Kidney (tissue), 14 donors: ENCODE results near the gene PDGFRA. TPM values are rescaled to one million over a fixed set of nuclear protein-coding genes. Genes with fewer than 3 reads are reported as not detected.

Experiments used
- DNase-seq, 5 donors: peaks; one replicate each; pipeline ENCODE4 v3.0.0-alpha.2; 2013 to 2020
- FAIRE-seq: peaks from 2 replicates; lab custom pipeline; 2012; peaks lifted over from hg19 to GRCh38; lab: Jason Lieb, UNC
- H3K27ac ChIP-seq, 2 donors: one replicate each; pipeline ENCODE4 v1.7.0; 2013; ENCODE audit warnings: low read depth in 2 of 2, low read length in 2 of 2, inconsistent platforms in 1 of 2
- H3K27me3 ChIP-seq: one replicate; pipeline ENCODE4 v1.7.1; 2013; ENCODE audit warnings: low read length, inconsistent platforms; ENCODE audit not compliant: control insufficient read depth, insufficient read depth
- H3K36me3 ChIP-seq, 3 donors: one replicate each; pipeline versions ENCODE4 v1.7.0 to v1.7.1; 2013; ENCODE audit warnings: low read length in 3 of 3, control low read depth in 1 of 3, inconsistent platforms in 1 of 3; ENCODE audit not compliant: insufficient read depth in 3 of 3, control insufficient read depth in 2 of 3
- H3K4me1 ChIP-seq, 3 donors: one replicate each; pipeline versions ENCODE4 v1.7.0 to v1.7.1; 2013; ENCODE audit warnings: low read length in 3 of 3, inconsistent platforms in 1 of 3, low read depth in 1 of 3; ENCODE audit not compliant: control insufficient read depth in 2 of 3, insufficient read depth in 2 of 3
- H3K4me3 ChIP-seq, 3 donors: one replicate each; pipeline versions ENCODE4 v1.7.0 to v1.8.1; 2013; ENCODE audit warnings: low read length in 3 of 3, control low read depth in 1 of 3, inconsistent platforms in 1 of 3
- H3K9ac ChIP-seq, 3 donors: one replicate each; pipeline versions ENCODE4 v1.7.0 to v1.7.1; 2013; ENCODE audit warnings: low read length in 3 of 3, control low read depth in 1 of 3, inconsistent platforms in 1 of 3
- H3K9me3 ChIP-seq, 3 donors: one replicate each; pipeline versions ENCODE4 v1.7.0 to v1.7.1; 2013; ENCODE audit warnings: low read length in 3 of 3, control low read depth in 1 of 3, inconsistent platforms in 1 of 3; ENCODE audit not compliant: control insufficient read depth in 2 of 3, insufficient read depth in 1 of 3
- intact Hi-C: fragments of 100-400 bp; cut with DNase I; formaldehyde crosslinking; loops from one replicate; pipeline ENCODE4 v1.11.1; 2022
- polyA plus RNA-seq: library from polyadenylated mRNA; stranded (reverse); fragments of 350-450 nt; fragmentation: Illumina TruSeq; extraction: RNeasy Lipid Tissue Mini Kit (QIAGEN cat#74804); gene quantifications from one replicate; pipeline ENCODE4 v1.2.3, GENCODE V29; 2014; ENCODE audit warnings: low read depth, low replicate concordance; ENCODE audit not compliant: insufficient read depth
- total RNA-seq: library from RNA; stranded (reverse); fragmentation: NEBNext Ultra II Directional; extraction: Animal tissue kit (Norgen Biotek cat#: 25700); gene quantifications from one replicate; pipeline ENCODE4 v1.2.1, GENCODE V29; 2021
- TF ChIP-seq, protein P1 (sequence below): IDR thresholded peaks from 3 replicates; pipeline ENCODE4 v1.5.1; 2012; ENCODE audit warnings: mild to moderate bottlenecking, moderate library complexity, borderline replicate concordance; ENCODE audit not compliant: insufficient read depth; ENCODE audit errors: extremely low read depth
- donor health status: control.
- donor health status: control.
- donor health status: control.
- donor health status: control.
- donor health status: control.
- donor health status: DM: yes; HTN: yes; CAD: no.
- donor health status: Normal renal cell carcinoma (clear cell type).

The PDGFRA gene
- total and polyA plus RNA-seq, 2 donors from 2014 or later = 12.3 to 71.0 TPM

DNA sequence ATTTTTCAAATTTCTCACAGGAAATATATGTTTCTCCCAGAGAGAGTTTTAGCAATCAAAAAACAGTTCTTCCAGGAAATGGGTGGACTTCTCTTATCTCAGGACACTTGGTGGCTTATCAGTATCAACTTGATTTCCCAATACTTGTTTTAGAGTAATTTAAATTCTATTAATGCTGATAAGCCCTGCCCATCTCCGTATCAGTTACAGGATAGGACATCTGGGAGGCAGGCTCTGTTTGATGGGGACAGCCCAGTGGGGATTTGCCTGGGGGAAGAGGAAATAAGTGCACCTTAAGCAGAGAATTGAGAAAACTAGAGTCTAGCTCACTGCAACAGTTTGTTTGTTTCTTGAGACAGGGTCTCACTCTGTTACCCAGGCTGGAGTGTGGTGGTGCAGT lies 43.2 kb upstream of the PDGFRA start:
- FAIRE-seq (no peak), DNase-seq (no peak)
- TF ChIP-seq, protein P1, sequence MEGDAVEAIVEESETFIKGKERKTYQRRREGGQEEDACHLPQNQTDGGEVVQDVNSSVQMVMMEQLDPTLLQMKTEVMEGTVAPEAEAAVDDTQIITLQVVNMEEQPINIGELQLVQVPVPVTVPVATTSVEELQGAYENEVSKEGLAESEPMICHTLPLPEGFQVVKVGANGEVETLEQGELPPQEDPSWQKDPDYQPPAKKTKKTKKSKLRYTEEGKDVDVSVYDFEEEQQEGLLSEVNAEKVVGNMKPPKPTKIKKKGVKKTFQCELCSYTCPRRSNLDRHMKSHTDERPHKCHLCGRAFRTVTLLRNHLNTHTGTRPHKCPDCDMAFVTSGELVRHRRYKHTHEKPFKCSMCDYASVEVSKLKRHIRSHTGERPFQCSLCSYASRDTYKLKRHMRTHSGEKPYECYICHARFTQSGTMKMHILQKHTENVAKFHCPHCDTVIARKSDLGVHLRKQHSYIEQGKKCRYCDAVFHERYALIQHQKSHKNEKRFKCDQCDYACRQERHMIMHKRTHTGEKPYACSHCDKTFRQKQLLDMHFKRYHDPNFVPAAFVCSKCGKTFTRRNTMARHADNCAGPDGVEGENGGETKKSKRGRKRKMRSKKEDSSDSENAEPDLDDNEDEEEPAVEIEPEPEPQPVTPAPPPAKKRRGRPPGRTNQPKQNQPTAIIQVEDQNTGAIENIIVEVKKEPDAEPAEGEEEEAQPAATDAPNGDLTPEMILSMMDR = no peak
- Histone ChIP-seq H3K4me3 (no peak overlapping the region), H3K4me1 (no peaks in the 10 kb centered on the region), H3K9me3 (no peaks in the 10 kb centered on the region), H3K9ac (no peak overlapping the region), H3K27ac (no peak overlapping the region), H3K27me3 (no peaks in the 10 kb centered on the region), H3K36me3 (no peaks in the 10 kb centered on the region)
- intact Hi-C loops = no loop called here

DNA sequence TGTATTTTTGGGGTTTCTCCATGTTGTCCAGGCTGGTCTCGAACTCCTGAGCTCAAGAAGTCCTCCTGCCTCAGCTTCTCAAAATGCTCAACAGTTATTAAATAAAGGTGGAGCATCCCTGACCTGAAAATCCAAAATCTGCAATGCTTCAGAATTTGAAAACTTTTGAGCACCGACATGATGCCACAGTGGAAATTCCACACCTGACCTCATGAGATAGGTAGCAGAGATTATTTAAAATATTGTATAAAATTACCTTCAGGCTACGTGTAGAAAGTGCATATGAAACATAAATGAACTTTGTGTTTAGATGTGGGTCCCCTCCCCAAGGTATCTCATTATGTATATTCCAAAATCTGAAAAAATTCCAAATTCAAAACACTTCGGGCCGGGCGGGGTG lies 42.7 kb upstream of the PDGFRA start:
- Histone ChIP-seq H3K4me1 (no peaks in the 10 kb centered on the region), H3K27ac (no peak overlapping the region), H3K27me3 (no peaks in the 10 kb centered on the region), H3K36me3 (no peaks in the 10 kb centered on the region), H3K4me3 (no peak overlapping the region), H3K9me3 (no peaks in the 10 kb centered on the region), H3K9ac (no peak overlapping the region)
- intact Hi-C loops = no loop called here
- TF ChIP-seq, protein P1 = no peak
- FAIRE-seq (no peak), DNase-seq (no peak)

DNA sequence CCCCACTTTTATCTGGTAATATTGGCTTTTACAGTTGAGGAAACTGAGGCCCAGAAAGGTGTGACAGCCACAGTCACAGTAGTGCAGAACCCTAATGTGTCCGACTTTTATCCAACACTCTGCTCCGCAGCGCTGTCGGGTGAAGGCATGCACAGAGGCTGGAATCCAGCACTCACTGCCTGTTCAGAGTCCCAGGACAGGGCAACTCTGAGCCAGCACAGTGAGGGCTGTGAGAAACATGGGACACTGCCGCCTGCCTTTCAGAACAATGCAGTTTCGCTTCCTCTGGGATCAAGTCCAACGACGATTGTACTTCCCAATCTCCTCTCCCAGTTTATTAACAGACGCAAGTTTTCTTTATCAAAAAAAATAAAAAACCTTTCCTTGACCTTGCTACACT lies 41.9 kb upstream of the PDGFRA start:
- Histone ChIP-seq H3K27ac (no peak overlapping the region), H3K27me3 (no peaks in the 10 kb centered on the region), H3K36me3 (no peaks in the 10 kb centered on the region), H3K9me3 (no peaks in the 10 kb centered on the region), H3K4me3 (no peak overlapping the region), H3K9ac (no peak overlapping the region), H3K4me1 (no peaks in the 10 kb centered on the region)
- DNase-seq (no peak), FAIRE-seq (no peak)
- TF ChIP-seq, protein P1 = no peak
- intact Hi-C loops = no loop called here

DNA sequence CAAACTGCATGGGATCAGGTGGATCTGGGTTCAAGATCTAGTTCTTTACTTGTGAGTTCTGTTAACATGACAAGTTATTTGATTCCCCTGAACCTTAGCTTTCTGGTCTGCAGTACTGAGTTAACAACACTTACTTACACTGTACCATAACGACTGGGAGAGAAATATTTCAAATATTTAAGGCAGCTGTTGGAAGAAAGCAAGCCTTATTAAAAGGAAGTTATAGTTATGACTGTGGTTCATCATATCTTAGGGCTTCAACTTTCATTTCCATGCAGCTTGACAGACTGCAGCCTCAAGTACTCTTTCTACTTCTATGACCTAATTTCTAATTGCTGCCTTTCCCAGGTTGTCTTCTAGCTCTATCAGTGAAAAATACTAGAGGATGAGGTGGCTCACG lies 40.0 kb upstream of the PDGFRA start:
- Histone ChIP-seq H3K36me3 (no peaks in the 10 kb centered on the region), H3K27ac (no peak overlapping the region), H3K4me1 (no peaks in the 10 kb centered on the region), H3K4me3 (no peak overlapping the region), H3K9ac (no peak overlapping the region), H3K27me3 (no peaks in the 10 kb centered on the region), H3K9me3 (no peaks in the 10 kb centered on the region)
- TF ChIP-seq, protein P1 = no peak
- intact Hi-C loops = no loop called here
- no peak for FAIRE-seq
- DNase-seq = peak in 2 of 5 donors; percentile 1 to 40
